ENCODE results near the gene OR13A1. TPM values are rescaled to one million over a fixed set of nuclear protein-coding genes. Genes with fewer than 3 reads are reported as not detected.
"Not testable (repeated sequence)": the region's sequence is repeated elsewhere in the genome, so short reads cannot be mapped to it uniquely, and the experiment has no call there.

The OR13A1 gene
- total RNA-seq, 1 experiment from 2014 or later, result not detected

- intact Hi-C loops (cut with micrococcal nuclease; ENCODE audit: unreplicated experiment), result no loop called here
- POLR2A ChIA-PET (ENCODE audit: low non-redundant PET), result no interaction called here
Observed at GRCh38 chr10:45302573-45302972, 12.8 kb downstream of the OR13A1 start.

GRCh38 chr10:45298341-45298955 is 17.0 kb downstream of the OR13A1 start:
- POLR2A ChIA-PET (ENCODE audit: low non-redundant PET); H3K9me3 ChIP-seq (ENCODE audit: low read depth, low read length, poor library complexity, severe bottlenecking); H3K27me3 ChIP-seq (replicated peaks; ENCODE audit: insufficient read depth, low read depth, low read length, poor library complexity); H3K4me1 ChIP-seq (ENCODE audit: insufficient read depth, low read length, poor library complexity, severe bottlenecking); H3K27ac ChIP-seq (ENCODE audit: low read depth, low read length, poor library complexity, severe bottlenecking); H3K4me3 ChIP-seq (ENCODE audit: low read depth, low read length, poor library complexity, severe bottlenecking); H3K36me3 ChIP-seq (ENCODE audit: insufficient read depth, low read length, poor library complexity, severe bottlenecking); DNase-seq (ENCODE audit: low spot score); BruUV-seq (replicated peaks); CTCF ChIA-PET; intact Hi-C loops (cut with micrococcal nuclease; ENCODE audit: unreplicated experiment): not testable (repeated sequence)

More at GRCh38 chr10:45302573-45302972, 12.8 kb downstream of the OR13A1 start:
- Histone ChIP-seq H3K27ac (ENCODE audit: low read depth, low read length, poor library complexity, severe bottlenecking) (no peak overlapping the region), H3K36me3 (ENCODE audit: insufficient read depth, low read length, poor library complexity, severe bottlenecking) (no peaks in the 10 kb centered on the region), H3K27me3 (replicated peaks; ENCODE audit: insufficient read depth, low read depth, low read length, poor library complexity) (peaks cover 4% of the 10 kb centered on the region), H3K4me1 (ENCODE audit: insufficient read depth, low read length, poor library complexity, severe bottlenecking) (no peaks in the 10 kb centered on the region), H3K4me3 (ENCODE audit: low read depth, low read length, poor library complexity, severe bottlenecking) (no peak overlapping the region), H3K9me3 (ENCODE audit: low read depth, low read length, poor library complexity, severe bottlenecking) (no peaks in the 10 kb centered on the region)
- no peak for DNase-seq (ENCODE audit: low spot score)
- BruUV-seq (replicated peaks), result no TSS peak
- no peak for TF ChIP-seq CTCF (conservative IDR thresholded peaks at IDR 0.05; ENCODE audit: low read depth, low read length)
- no peak for TF ChIP-seq EZH2 (IDR thresholded peaks at IDR 0.05; ENCODE audit: borderline replicate concordance, low read depth, low read length, poor library complexity, severe bottlenecking)
- CTCF ChIA-PET, result no interaction called here

- ChIA-PET CTCF (no interaction called here), POLR2A (ENCODE audit: low non-redundant PET) (no interaction called here)
- TF ChIP-seq EZH2 (IDR thresholded peaks at IDR 0.05; ENCODE audit: borderline replicate concordance, low read depth, low read length, poor library complexity, severe bottlenecking), result no peak
- no peak for TF ChIP-seq CTCF (conservative IDR thresholded peaks at IDR 0.05; ENCODE audit: low read depth, low read length)
- Histone ChIP-seq H3K27me3 (replicated peaks; ENCODE audit: insufficient read depth, low read depth, low read length, poor library complexity) (no peaks in the 10 kb centered on the region), H3K4me3 (ENCODE audit: low read depth, low read length, poor library complexity, severe bottlenecking) (no peak overlapping the region), H3K9me3 (ENCODE audit: low read depth, low read length, poor library complexity, severe bottlenecking) (no peaks in the 10 kb centered on the region), H3K4me1 (ENCODE audit: insufficient read depth, low read length, poor library complexity, severe bottlenecking) (no peaks in the 10 kb centered on the region), H3K36me3 (ENCODE audit: insufficient read depth, low read length, poor library complexity, severe bottlenecking) (no peaks in the 10 kb centered on the region), H3K27ac (ENCODE audit: low read depth, low read length, poor library complexity, severe bottlenecking) (no peak overlapping the region)
- intact Hi-C loops (cut with micrococcal nuclease; ENCODE audit: unreplicated experiment), result no loop called here
- DNase-seq (ENCODE audit: low spot score), result no peak
- BruUV-seq (replicated peaks), result no TSS peak
Observed at GRCh38 chr10:45294681-45295080, 20.7 kb downstream of the OR13A1 start.

GRCh38 chr10:45286980-45287379 is 28.4 kb downstream of the OR13A1 start:
- Histone ChIP-seq H3K27me3 (replicated peaks; ENCODE audit: insufficient read depth, low read depth, low read length, poor library complexity) (no peaks in the 10 kb centered on the region), H3K36me3 (ENCODE audit: insufficient read depth, low read length, poor library complexity, severe bottlenecking) (no peaks in the 10 kb centered on the region), H3K27ac (ENCODE audit: low read depth, low read length, poor library complexity, severe bottlenecking) (no peak overlapping the region), H3K9me3 (ENCODE audit: low read depth, low read length, poor library complexity, severe bottlenecking) (no peaks in the 10 kb centered on the region), H3K4me1 (ENCODE audit: insufficient read depth, low read length, poor library complexity, severe bottlenecking) (no peaks in the 10 kb centered on the region), H3K4me3 (ENCODE audit: low read depth, low read length, poor library complexity, severe bottlenecking) (no peak overlapping the region)
- CTCF ChIA-PET, result no interaction called here
- TF ChIP-seq EZH2 (IDR thresholded peaks at IDR 0.05; ENCODE audit: borderline replicate concordance, low read depth, low read length, poor library complexity, severe bottlenecking), result no peak
- no peak for TF ChIP-seq CTCF (conservative IDR thresholded peaks at IDR 0.05; ENCODE audit: low read depth, low read length)
- POLR2A ChIA-PET (ENCODE audit: low non-redundant PET), result no interaction called here
- BruUV-seq (replicated peaks), result no TSS peak
- no peak for DNase-seq (ENCODE audit: low spot score)
- intact Hi-C loops (cut with micrococcal nuclease; ENCODE audit: unreplicated experiment), result no loop called here
